Embryonic facial prominence (tissue), 1 donor: Measurements from ENCODE around the gene MAP3K5.

Source experiments
- DNase-seq: peaks from one replicate; pipeline ENCODE4 v3.0.0-alpha.2; 2016; ENCODE audit errors: extremely low spot score

The MAP3K5 gene

GRCh38 chr6:136539967-136540652 lies 252.2 kb downstream of the MAP3K5 start:
- DNase-seq = no peak

DNA sequence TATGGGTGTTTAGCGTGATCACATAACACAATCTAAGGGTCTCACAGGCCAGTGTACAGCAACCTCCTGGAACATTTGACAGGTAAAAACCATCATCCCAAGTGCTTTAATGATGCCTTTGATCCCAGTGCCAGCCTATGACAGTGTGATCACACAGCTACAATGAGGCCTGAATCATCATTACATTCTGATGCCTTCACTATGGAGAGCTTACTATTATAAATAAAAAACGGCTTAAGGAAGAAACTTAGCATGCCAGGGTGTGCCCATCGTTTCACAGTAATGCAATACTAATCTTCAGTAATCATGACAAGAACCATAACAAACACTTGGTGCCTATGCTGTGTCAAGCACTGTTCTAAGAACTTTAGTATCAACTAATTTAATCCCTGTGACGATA lies 253.4 kb downstream of the MAP3K5 start:
- no peak for DNase-seq

- DNase-seq = no peak
Observed at GRCh38 chr6:136535880-136536650, 256.2 kb downstream of the MAP3K5 start.

DNA sequence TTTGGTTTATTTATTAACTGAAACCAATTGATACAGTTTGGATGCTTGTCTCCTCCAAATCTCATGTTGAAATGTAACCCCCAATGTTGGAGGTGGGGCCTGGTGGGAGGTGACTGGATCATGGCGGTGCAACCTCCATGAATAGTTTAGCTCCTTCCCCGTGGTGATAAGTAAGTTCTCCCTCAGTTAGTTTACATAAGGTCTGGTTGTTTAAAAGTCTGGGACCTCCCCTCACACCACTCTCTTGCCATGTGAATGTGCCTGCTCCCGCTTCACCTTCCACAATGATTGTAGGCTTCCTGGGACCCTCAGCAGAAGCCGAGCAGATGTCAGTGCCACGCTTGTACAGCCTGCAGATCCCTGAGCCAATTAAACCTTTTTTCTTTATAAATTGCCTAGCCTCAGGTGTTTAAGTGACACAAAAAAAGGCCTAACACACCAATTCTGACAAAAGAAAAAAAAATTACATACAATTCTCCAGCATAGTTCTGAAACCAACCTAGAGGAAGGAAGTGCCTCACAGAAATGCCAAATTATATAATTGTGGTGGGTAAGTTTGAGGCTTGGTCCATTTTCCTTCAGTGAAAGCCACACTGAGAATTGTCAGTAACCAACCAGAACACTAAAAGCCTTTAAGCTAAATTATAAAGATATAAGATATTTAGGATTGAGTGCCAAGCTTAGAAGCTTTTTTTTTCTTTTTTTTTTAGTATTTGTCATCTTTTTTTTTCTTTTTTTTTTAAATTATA lies 257.1 kb downstream of the MAP3K5 start:
- DNase-seq = no peak

GRCh38 chr6:136534268-136534667 lies 258.0 kb downstream of the MAP3K5 start:
- no peak for DNase-seq

DNA sequence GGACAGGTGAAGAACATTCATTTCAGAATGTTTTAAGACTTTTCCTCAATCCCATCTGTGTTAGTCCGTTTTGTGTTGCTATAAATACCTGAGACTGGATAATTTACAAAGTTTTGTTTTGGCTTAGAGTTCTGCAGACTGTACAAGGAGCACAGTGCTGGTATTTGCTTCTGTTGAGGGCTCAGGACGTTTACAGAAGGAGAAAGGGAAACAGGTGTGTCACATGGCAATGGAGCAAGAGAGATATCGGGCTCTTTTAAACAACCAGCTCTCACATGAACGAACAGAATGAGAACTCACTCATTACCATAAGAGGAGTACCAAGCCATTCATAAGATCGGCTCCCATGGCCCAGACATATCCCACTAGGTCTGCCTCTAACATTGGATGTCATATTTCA lies 258.8 kb downstream of the MAP3K5 start:
- DNase-seq = no peak

DNA sequence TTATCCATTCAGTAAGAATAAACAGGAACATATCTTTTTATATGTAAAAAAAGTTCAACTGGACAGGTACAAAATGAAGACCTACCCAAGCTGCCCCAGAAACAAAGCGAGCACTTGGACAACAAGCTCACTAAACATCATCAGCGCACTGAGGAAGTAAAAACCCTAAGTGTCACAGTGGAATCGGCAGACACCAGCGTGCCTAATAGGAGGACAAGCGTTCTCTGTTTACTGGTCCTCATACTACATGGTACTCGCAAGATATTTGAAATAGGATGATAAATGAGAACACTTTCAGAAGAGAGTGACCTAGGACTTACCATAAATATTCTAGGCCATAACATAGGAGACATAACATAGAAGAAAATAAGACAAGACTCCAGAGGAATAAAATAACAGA lies 260.2 kb downstream of the MAP3K5 start:
- no peak for DNase-seq

DNA sequence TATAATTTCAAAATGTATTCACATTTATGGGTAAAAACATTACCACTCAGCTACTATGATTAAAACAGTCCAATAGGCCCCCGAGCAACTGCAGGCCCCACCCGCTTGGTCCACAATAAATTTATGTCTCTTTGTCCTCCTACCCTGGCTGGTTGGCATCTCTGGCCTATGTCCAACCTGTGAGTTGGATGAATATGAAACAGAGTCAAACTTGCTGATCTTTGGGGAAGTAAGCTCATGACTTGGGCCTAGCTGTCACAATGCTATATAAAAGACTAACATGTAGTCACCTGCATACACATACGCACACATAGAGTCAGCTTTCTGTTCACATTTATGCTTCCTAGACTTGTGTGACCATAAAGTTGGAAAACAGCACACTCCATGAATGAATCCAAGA lies 262.6 kb downstream of the MAP3K5 start:
- DNase-seq = no peak

DNA sequence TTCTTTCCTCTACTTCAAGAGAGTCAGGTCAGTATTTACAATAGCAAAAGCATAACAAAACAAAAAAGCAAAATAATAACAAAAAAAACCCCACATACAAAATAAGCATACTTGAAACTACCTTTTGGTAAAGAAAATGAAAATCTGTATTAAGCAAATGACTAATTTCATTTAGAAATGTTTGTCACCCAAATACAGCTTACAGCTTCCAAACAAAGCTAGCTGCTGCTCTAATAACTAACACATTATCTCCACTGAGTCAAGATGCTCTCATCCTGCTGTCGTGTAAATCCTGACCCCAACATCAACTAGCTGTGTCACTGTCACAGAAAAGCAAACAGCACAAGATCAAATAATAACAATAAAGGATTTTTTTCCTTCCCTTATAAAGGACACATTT lies 263.8 kb downstream of the MAP3K5 start:
- DNase-seq = no peak

- no peak for DNase-seq
Observed at GRCh38 chr6:136527831-136528230, 264.4 kb downstream of the MAP3K5 start.

- DNase-seq = no peak
Observed at GRCh38 chr6:136526937-136527336, 265.3 kb downstream of the MAP3K5 start.

GRCh38 chr6:136526196-136526930 lies 265.9 kb downstream of the MAP3K5 start:
- DNase-seq = peak; percentile 36

GRCh38 chr6:136525586-136526195 lies 266.6 kb downstream of the MAP3K5 start:
- no peak for DNase-seq

DNA sequence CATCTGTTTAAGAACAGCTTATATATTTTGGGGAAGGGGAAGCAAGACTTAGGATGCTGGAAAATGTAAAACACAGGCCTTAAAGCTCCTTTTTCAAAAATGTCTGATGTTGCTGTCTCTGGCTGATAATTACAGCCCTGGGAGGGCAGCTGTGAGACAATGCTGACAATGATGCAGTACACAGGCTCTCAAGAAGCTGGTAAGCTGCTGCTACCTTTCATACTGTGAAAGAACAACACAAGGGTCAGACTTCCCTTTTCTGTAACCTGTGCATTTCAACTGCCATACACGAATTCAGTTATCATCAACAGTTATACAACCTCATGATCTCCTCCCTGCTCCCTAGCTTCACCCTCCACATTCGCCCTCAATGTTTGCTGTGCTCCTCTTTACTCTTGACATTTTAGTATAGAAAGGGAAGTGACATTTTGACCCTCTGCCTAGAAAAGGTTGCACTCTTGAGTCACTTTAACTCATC lies 267.3 kb downstream of the MAP3K5 start:
- DNase-seq = no peak

GRCh38 chr6:136524339-136524935 lies 267.8 kb downstream of the MAP3K5 start:
- no peak for DNase-seq

DNA sequence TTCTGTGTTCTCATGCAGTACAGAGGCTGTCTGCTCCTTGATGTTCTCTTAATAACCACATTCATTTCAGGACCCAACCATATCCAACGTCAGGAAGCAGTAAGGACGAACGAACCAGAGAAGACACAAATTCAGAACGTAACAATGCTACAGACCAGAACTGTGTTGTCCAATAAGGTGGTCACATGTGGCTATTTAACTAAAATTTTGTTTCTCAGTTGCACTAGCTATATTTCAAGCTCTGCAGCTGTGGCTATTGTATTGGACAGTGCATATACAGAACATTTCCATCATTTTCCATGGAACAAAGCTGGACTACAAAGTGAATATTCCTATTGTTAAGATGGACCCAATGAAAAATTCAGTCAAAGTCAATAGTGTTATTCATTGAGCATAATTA lies 269.1 kb downstream of the MAP3K5 start:
- no peak for DNase-seq

GRCh38 chr6:136522636-136523035 lies 269.6 kb downstream of the MAP3K5 start:
- DNase-seq = no peak

- DNase-seq = no peak
Observed at GRCh38 chr6:136521911-136522310, 270.4 kb downstream of the MAP3K5 start.

DNA sequence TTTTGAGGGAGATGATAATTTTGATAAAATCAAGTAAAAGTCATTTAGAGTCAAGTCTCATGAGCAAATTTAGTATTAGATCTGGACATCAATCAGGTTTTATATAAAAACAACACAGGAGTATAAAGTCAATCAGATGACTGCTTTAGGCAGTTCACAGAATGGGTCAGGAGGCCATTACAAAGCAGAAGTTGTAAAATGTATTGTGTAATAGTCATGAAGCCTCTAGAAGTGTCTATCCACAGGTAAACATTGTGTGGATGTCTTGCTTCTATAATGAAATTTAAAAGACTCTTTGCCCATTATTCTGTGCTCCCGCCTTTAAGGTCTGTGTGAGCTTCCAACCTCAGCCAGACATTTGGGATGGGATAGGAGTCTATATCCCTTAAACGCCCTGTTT lies 270.9 kb downstream of the MAP3K5 start:
- no peak for DNase-seq

DNA sequence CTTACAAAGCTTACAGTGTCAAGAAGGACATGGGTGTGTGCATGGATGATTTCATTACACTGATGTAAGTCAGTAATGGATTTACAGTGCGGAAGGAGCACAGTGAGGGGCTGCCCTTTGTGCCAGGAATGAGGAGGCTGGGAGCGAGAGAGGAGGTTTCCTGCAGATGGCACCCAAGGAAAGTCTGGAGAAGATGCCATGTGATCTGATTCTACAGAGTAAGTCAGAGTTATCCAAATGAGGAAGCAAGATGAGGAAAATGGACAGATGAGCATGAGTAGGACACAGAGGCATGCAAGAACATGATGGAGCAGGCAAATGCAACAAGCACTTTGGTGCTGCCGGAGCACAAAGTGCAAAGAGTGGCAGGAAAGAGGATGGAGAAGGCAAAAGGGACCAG lies 271.8 kb downstream of the MAP3K5 start:
- DNase-seq = no peak

DNA sequence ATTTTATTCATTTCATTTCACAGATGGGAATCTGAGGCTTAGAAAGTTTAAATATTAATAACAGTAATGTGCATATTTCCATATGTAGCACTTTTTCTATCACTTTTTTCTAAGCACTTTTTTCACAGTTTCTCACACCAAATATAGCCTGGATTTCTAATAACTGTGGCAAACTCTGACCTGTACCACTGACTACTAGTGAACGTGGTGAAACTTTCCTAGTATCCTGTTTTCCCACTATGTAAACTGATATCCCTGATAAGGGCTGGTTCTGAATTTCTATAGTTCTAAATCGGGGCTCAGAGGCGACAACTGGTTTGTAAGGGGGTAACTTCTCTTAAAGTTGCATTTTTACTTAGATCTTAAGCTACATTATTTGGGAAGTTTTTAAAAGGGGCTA lies 274.7 kb downstream of the MAP3K5 start:
- no peak for DNase-seq
